Measurements from ENCODE around the gene PGM5. TPM values are rescaled to one million over a fixed set of nuclear protein-coding genes. Genes with fewer than 3 reads are reported as not detected.
A peak's percentile ranks its signal among the peaks of the same experiment; 100 is the strongest.

Gene PGM5
- total and polyA plus RNA-seq, 12 donors: 27.3 to 244 (median 121) TPM

DNA sequence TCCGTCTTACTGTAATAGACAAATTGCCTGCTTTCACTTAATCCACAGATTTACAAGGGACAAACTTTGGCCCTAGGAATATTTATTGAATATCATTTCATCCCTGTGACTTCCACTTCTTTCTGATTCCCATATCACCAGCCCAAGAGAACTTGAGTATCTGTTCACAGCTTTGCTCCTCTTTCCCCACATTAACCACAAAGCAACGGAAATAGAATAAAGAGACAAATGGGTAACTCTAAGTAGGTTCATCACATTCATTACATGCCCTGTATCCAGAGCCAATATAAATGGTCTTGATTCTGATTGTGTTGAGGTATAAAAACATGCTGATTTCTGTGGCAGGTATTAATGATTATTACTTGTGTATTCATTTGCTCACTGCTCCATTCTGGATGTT is 142.4 kb downstream of the PGM5 start:
- Histone ChIP-seq H3K4me3 (no peak overlapping the region), H3K27me3 (no peaks in the 10 kb centered on the region), H3K9me3 (replicated peaks in 1 of 3) (no peaks in the 10 kb centered on the region), H3K36me3 (replicated peaks in 1 of 2) (no peaks in the 10 kb centered on the region), H3K27ac (peak overlapping the region in 2 of 5 donors; percentile 30 to 80), H3K4me1 (replicated peaks in 1 of 2) (peaks cover 4 to 26% of the 10 kb centered on the region in 2 donors)
- DNase-seq: no peak
- TF ChIP-seq CTCF (IDR thresholded peaks at IDR 0.05) (no peak), POLR2A (IDR thresholded peaks at IDR 0.05) (no peak)
- 86 to 94% (median 90%) methylated on average over 2 of the region's 2 CpGs for WGBS, 4 donors
- intact Hi-C loops (cut with DNase I): no loop called here

DNA sequence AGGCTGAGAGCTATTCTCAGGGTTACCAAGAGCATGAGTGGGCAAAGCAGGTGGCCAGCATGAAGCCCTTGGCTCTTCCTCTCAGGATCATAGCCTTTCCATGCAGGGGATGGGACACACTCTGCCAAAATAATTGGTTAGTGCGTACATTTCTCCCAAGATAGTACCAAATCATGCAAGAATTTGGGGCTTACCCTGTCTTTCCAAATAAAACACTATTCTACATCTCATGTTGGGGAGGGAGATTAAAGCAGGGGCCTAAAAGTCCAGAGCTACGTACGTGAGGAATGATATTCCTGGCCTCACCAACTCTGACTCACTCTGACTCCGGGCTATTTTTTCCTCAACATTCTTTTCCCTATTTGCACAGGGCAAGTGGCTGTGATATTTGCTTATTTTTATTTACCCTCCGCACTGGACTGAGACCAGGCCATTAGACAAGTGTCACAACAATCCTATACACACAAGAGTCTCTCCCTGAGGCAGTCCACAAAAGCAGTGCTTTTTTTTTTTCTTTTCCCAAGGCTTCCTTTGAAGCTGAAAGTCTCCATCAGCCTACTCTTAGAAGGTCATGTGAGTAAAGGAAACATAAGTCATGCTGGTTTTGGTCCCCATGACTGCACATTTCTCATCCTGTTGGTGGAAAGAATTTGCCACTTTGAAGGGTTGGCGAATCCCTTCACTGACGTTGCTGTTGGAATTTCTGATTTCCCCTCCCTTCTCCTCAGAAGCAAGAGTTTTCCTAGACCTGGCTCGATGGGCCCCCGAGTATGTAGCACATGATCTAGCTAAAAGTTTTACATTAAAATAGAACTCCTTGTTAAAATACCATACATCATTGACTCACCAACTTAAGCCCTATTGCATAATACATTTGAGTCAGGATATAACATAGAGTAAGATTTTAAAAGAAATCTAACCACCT is 144.3 kb downstream of the PGM5 start:
- DNase-seq: peak in 5 of 7 donors; percentile 41 to 57 (median 45)
- no peaks in the 10 kb centered on the region for H3K27me3 ChIP-seq
- TF ChIP-seq CTCF (IDR thresholded peaks at IDR 0.05) (no peak), POLR2A (IDR thresholded peaks at IDR 0.05) (no peak)
- peaks cover 4 to 27% of the 10 kb centered on the region in 2 donors for H3K4me1 ChIP-seq (replicated peaks in 1 of 2)
- H3K4me3 ChIP-seq: no peak overlapping the region
- H3K9me3 ChIP-seq (replicated peaks in 1 of 3): no peaks in the 10 kb centered on the region
- H3K27ac ChIP-seq: peak overlapping the region in 4 of 5 donors; percentile 64 to 83 (median 76)
- WGBS, 4 donors: 41 to 52% (median 44%) methylated on average over 9 of the region's 9 CpGs
- no peaks in the 10 kb centered on the region for H3K36me3 ChIP-seq (replicated peaks in 1 of 2)
- intact Hi-C loops (cut with DNase I): no loop called here

DNA sequence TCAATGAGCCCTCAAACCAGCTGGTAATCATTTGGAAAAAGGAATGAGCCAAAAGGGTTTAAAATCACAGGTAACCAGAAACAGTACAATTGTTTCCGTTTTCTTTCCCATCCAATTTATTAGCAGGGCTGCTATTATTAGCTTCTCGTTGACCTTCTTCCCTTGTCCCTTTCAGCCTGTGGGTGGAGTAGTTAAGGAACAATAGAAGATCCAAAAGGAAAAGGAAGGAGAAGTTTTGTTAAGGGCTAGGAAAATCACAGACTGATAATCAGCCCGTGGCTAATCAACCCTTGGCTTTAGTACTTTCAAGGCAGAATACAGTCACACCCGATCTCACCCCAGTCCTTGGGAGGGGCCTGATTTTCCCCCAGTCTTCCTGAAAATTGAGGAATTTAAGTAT is 145.9 kb downstream of the PGM5 start:
- intact Hi-C loops (cut with DNase I): no loop called here
- WGBS, 4 donors: 35 to 45% (median 40%) methylated on average over 4 of the region's 4 CpGs
- Histone ChIP-seq H3K27me3 (no peaks in the 10 kb centered on the region), H3K27ac (peak overlapping the region in 3 of 5 donors; percentile 42 to 80 (median 73)), H3K4me1 (replicated peaks in 1 of 2) (peaks cover 9 to 43% of the 10 kb centered on the region in 2 donors), H3K4me3 (no peak overlapping the region), H3K9me3 (replicated peaks in 1 of 3) (no peaks in the 10 kb centered on the region), H3K36me3 (replicated peaks in 1 of 2) (no peaks in the 10 kb centered on the region)
- TF ChIP-seq CTCF (IDR thresholded peaks at IDR 0.05): no peak
- TF ChIP-seq POLR2A (IDR thresholded peaks at IDR 0.05): no peak
- DNase-seq: no peak

DNA sequence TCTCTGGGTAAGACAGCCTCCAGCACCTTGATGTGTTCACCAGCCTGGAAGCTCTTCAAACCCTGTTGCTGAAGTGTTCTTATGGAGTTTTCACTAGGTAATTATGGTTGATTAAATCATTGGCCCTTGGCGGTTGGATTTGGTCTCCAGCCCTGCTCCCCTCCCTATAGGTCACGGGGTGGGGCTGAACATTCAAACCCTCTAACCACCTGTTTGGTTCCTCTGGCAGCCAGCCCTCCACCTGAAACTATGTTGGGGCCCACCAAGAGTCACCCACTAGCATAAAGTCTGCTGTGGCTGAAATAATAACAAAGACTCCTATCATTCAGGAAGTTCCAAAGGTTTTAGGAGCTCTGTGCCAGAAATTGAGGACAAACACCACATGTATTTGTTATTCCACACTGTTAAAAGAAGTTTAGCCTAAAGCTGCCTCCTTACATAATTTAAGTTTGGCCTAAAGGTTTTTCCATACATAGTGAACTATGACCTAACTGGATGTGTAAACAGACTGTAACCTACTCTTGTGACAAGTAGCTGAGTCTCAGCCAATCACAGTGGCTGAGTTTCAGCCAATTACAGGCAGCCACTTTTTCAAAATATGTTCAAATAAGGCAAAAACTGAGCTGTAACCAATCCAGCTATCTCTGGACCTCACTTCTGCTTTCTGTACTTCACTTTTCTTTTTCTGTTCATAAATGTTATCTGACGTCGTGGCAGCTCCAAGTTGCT is 149.4 kb downstream of the PGM5 start:
- peaks cover 6 to 33% of the 10 kb centered on the region in 2 donors for H3K4me1 ChIP-seq (replicated peaks in 1 of 2)
- no peak for DNase-seq
- TF ChIP-seq POLR2A (IDR thresholded peaks at IDR 0.05) (no peak), CTCF (IDR thresholded peaks at IDR 0.05) (no peak)
- peak overlapping the region in 3 of 5 donors; percentile 20 to 64 (median 34) for H3K27ac ChIP-seq
- no peak overlapping the region for H3K4me3 ChIP-seq
- intact Hi-C loops (cut with DNase I): no loop called here
- no peaks in the 10 kb centered on the region for H3K9me3 ChIP-seq (replicated peaks in 1 of 3)
- H3K36me3 ChIP-seq (replicated peaks in 1 of 2): no peaks in the 10 kb centered on the region
- no peaks in the 10 kb centered on the region for H3K27me3 ChIP-seq
- 49 to 61% (median 56%) methylated on average over 4 of the region's 4 CpGs for WGBS, 4 donors
